ENCODE data around the gene INO80. TPM values are rescaled to one million over a fixed set of nuclear protein-coding genes. Genes with fewer than 3 reads are reported as not detected.

INO80 gene
- 10 to 100 TPM; 18.3 to 23.6 (median 19.4) TPM for total RNA-seq (2021; fragmentation: NEBNext Ultra II Directional; extraction: Animal tissue kit (Norgen Biotek cat#: 25700))
- long read RNA-seq, partial matches to known transcripts: 4 of 5 reads
- long read RNA-seq, other reads (novel, unspliced or antisense): 0 of 5 reads

DNA sequence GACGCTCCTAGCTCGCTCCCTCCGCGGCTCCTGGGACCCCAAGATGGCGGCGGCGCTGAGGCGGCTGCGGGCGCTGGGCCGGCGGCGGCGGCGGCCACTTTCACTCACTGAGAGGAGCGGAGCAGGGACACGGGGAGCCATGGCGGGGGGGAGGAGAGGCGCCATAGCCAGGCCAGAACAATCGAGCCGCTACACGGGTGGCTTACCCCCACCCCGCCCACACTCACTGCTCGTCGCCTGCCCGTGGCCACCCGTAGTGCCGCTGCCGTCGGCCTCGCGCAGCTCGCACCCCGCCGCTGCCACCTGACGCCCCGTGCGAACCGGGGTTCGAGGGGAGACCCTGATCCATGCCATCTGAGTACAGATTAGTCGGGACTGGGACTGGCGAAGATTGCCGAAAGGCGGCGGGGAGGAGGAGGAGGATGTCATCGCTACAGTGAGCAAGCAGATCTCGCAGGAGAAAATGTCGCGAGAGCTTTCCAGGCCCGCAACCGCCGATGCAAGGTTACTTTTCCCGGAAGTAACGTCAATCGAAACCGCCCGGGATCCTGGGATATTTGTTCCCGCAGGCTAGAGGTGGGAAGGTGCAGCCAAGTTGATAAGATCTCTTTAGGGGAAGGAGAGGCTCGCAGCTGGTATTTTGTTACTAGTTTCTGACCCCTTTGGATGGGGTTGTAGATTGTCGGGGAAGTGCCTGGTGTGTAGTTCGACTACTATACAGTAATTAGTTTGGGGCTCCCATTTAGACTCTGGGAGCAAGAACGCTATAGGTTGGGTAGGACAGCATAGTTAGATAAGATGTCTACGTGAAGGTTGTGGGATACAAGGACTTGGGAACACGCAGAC, at the start of gene INO80:
Gene INO80, minus strand, starts transcription at position 165 of the 846 bp plus-strand sequence. CDS start 19,970 bp downstream, outside the sequence.
- DNase-seq: peak; percentile 98
- H3K27me3 Mint-ChIP-seq (ENCODE audit: insufficient read depth): peaks cover 3% of the 10 kb centered on the region; the same call in 1 of the 2 replicates
- TF ChIP-seq, protein P1, sequence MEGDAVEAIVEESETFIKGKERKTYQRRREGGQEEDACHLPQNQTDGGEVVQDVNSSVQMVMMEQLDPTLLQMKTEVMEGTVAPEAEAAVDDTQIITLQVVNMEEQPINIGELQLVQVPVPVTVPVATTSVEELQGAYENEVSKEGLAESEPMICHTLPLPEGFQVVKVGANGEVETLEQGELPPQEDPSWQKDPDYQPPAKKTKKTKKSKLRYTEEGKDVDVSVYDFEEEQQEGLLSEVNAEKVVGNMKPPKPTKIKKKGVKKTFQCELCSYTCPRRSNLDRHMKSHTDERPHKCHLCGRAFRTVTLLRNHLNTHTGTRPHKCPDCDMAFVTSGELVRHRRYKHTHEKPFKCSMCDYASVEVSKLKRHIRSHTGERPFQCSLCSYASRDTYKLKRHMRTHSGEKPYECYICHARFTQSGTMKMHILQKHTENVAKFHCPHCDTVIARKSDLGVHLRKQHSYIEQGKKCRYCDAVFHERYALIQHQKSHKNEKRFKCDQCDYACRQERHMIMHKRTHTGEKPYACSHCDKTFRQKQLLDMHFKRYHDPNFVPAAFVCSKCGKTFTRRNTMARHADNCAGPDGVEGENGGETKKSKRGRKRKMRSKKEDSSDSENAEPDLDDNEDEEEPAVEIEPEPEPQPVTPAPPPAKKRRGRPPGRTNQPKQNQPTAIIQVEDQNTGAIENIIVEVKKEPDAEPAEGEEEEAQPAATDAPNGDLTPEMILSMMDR (IDR thresholded peaks at IDR 0.05): no peak
- H3K27ac Mint-ChIP-seq: peak within 1 kb of the TSS; percentile 90
- peaks cover 23% of the 10 kb centered on the region for H3K4me1 Mint-ChIP-seq (ENCODE audit: low read depth)
- no peaks in the 10 kb centered on the region for H3K9me3 Mint-ChIP-seq
- peak within 1 kb of the TSS; percentile 92 for H3K4me3 Mint-ChIP-seq
- peaks cover 7% of the 10 kb centered on the region; the same call in 1 of the 2 replicates for H3K36me3 Mint-ChIP-seq (ENCODE audit: low read depth)

GRCh38 chr15:41161736-41162135, 45.7 kb upstream of the INO80 start:
- Mint-ChIP-seq H3K36me3 (ENCODE audit: low read depth) (no peaks in the 10 kb centered on the region), H3K27ac (peak overlapping the region; percentile 52), H3K27me3 (ENCODE audit: insufficient read depth) (peaks cover 3% of the 10 kb centered on the region), H3K4me3 (no peak overlapping the region; the same call in 1 of the 2 replicates), H3K9me3 (no peaks in the 10 kb centered on the region), H3K4me1 (ENCODE audit: low read depth) (peaks cover 17% of the 10 kb centered on the region)
- TF ChIP-seq, protein P1 (IDR thresholded peaks at IDR 0.05): no peak
- no peak for DNase-seq

DNA sequence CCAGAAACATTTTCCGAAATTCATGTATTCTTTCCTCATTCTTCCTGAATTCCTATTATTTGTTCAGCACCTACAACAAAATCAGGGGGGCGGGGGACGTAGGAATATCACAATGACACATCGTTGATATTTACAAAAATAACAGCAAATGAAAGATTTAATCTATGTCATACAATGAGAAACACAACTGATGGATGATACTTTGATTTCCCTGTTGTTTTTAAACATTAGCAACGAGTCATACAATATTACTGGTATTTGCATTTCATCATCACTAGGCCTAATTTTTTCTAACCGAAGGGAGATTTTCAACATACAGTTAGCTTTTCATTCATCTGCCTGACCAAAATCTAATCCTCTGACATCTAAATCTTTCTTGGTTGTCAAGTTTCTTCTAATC, 45.3 kb upstream of the INO80 start:
- TF ChIP-seq, protein P1 (IDR thresholded peaks at IDR 0.05): no peak
- H3K27me3 Mint-ChIP-seq (ENCODE audit: insufficient read depth): peaks cover 3% of the 10 kb centered on the region
- H3K36me3 Mint-ChIP-seq (ENCODE audit: low read depth): no peaks in the 10 kb centered on the region
- no peak for DNase-seq
- H3K4me3 Mint-ChIP-seq: no peak overlapping the region; the same call in 1 of the 2 replicates
- H3K9me3 Mint-ChIP-seq: no peaks in the 10 kb centered on the region
- peak overlapping the region; percentile 52 for H3K27ac Mint-ChIP-seq
- H3K4me1 Mint-ChIP-seq (ENCODE audit: low read depth): peaks cover 17% of the 10 kb centered on the region

- TF ChIP-seq, protein P1 (IDR thresholded peaks at IDR 0.05): no peak
- Mint-ChIP-seq H3K4me1 (ENCODE audit: low read depth) (peaks cover 17% of the 10 kb centered on the region), H3K4me3 (peak overlapping the region; percentile 1; the same call in 1 of the 2 replicates), H3K27ac (no peak overlapping the region), H3K9me3 (no peaks in the 10 kb centered on the region), H3K36me3 (ENCODE audit: low read depth) (no peaks in the 10 kb centered on the region), H3K27me3 (ENCODE audit: insufficient read depth) (no peaks in the 10 kb centered on the region; the same call in 1 of the 2 replicates)
- no peak for DNase-seq
These were observed 44.7 kb upstream of the INO80 start for GRCh38 chr15:41160639-41161315.

- Mint-ChIP-seq H3K9me3 (peaks cover 9% of the 10 kb centered on the region), H3K27me3 (ENCODE audit: insufficient read depth) (no peaks in the 10 kb centered on the region), H3K36me3 (ENCODE audit: low read depth) (peaks cover 6% of the 10 kb centered on the region), H3K4me1 (ENCODE audit: low read depth) (peaks cover 25% of the 10 kb centered on the region), H3K27ac (no peak overlapping the region), H3K4me3 (no peak overlapping the region)
- TF ChIP-seq, protein P1 (IDR thresholded peaks at IDR 0.05): no peak
- no peak for DNase-seq
These were observed 38.3 kb upstream of the INO80 start for GRCh38 chr15:41154412-41154811.
